ENCODE data around the gene MYBPC1.

GRCh38 chr12:101733166-101733565, 138.4 kb downstream of the MYBPC1 start:
- TF ChIP-seq CTCF (conservative IDR thresholded peaks at IDR 0.05; ENCODE audit: low read depth, low read length), result no peak
- no peak for TF ChIP-seq EZH2 (IDR thresholded peaks at IDR 0.05; ENCODE audit: low read length, unreplicated experiment)
- no peak for TF ChIP-seq EZH2phosphoT487 (IDR thresholded peaks at IDR 0.05; ENCODE audit: borderline replicate concordance, low read length)
